ENCODE data around the gene IFI16. TPM values are rescaled to one million over a fixed set of nuclear protein-coding genes. Genes with fewer than 3 reads are reported as not detected.
"Not testable (repeated sequence)": the region's sequence is repeated elsewhere in the genome, so short reads cannot be mapped to it uniquely, and the experiment has no call there.

The IFI16 gene
- total RNA-seq, 1 donor from 2014 or later = 5.4 TPM

DNA sequence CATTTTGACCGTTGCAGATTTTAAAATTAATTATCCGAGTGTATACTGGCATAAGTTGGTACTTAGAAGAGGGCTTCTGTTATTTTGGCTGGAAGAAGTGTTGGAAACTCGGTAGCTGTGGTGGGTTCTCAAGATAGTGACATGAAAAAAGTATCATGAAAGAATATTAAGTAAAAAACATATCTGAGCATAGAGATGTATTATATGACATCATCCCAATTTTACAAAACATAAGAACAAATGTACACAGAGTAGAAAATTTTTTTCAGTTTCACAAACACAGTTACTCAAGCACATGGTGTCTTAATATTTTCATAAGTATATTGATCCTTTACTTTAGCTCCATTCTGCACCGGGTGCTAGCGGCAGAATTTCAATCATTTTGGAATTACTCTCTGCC lies 684 bp downstream of the IFI16 start:
- peaks cover 12% of the 10 kb centered on the region for H3K4me1 Mint-ChIP-seq
- Histone ChIP-seq H3K9ac (no peak overlapping the region), H3K36me3 (no peaks in the 10 kb centered on the region), H3F3A (ENCODE audit: low read depth) (peaks cover 14% of the 10 kb centered on the region), H3K4me1 (peaks cover 18% of the 10 kb centered on the region), H3K9me3 (ENCODE audit: low read depth) (no peaks in the 10 kb centered on the region), H2AFZ (replicated peaks) (no peak overlapping the region), H3K27me3 (no peaks in the 10 kb centered on the region), H3K27ac (no peak overlapping the region), H3K4me3 (no peak overlapping the region), H3K4me2 (no peak overlapping the region), H4K20me1 (ENCODE audit: low read depth) (no peaks in the 10 kb centered on the region), H3K79me2 (ENCODE audit: low read depth) (no peaks in the 10 kb centered on the region)
- no peaks in the 10 kb centered on the region for H3K9me3 Mint-ChIP-seq
- H3K27ac Mint-ChIP-seq = no peak overlapping the region
- TF ChIP-seq EZH2phosphoT487 (IDR thresholded peaks at IDR 0.05) = no peak
- no peaks in the 10 kb centered on the region for H3K36me3 Mint-ChIP-seq
- peaks cover 2% of the 10 kb centered on the region for H3K27me3 Mint-ChIP-seq (ENCODE audit: insufficient read depth, low read depth)
- no peak overlapping the region for H3K4me3 Mint-ChIP-seq
- no peak for DNase-seq (ENCODE audit: low spot score)

DNA sequence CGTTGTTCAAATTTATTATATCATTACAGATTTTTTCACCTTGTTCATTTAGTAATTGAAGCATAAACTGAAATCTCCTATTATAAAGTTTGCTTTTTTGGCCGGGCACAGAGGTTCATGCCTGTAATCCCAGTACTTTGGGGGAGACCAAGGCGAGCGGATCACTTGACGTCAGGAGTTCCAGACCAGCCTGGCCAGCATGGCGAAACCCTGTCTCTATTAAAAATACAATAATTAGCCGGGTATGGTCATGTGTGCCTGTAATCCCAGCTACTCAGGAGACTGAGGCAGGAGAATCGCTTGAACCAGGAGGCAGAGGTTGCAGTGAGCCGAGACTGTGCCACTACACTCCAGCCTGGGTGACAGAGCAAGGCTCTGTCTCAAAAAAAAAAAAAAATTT lies 1.3 kb downstream of the IFI16 start:
- H3F3A ChIP-seq (ENCODE audit: low read depth); H3K9ac ChIP-seq; H3K27me3 ChIP-seq: not testable (repeated sequence)

DNA sequence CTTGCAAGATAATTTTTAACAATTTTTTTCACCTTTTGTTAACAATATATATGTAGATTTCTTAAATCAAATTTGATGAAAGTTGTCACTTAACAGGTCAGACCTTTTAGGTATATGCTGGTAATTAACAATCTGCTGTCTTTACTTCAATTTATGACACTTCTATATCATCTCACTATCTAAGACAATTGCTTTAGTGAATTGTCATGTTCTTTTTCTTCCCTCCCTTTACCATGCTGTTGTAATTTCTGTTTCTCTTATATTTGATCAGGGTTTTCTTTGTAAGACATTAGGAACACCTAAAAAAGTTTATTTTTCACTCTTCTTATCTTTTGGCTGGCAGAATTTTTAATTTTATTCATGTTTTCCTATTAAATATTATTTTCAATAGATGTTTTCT lies 2.0 kb downstream of the IFI16 start:
- H4K20me1 ChIP-seq (ENCODE audit: low read depth) = no peaks in the 10 kb centered on the region
- no peak overlapping the region for H3K4me2 ChIP-seq
- H3K27me3 ChIP-seq = no peaks in the 10 kb centered on the region
- Mint-ChIP-seq H3K36me3 (no peaks in the 10 kb centered on the region), H3K4me1 (no peaks in the 10 kb centered on the region), H3K27me3 (ENCODE audit: insufficient read depth, low read depth) (peaks cover 3% of the 10 kb centered on the region), H3K9me3 (no peaks in the 10 kb centered on the region), H3K27ac (no peak overlapping the region), H3K4me3 (no peak overlapping the region)
- TF ChIP-seq, protein P1, sequence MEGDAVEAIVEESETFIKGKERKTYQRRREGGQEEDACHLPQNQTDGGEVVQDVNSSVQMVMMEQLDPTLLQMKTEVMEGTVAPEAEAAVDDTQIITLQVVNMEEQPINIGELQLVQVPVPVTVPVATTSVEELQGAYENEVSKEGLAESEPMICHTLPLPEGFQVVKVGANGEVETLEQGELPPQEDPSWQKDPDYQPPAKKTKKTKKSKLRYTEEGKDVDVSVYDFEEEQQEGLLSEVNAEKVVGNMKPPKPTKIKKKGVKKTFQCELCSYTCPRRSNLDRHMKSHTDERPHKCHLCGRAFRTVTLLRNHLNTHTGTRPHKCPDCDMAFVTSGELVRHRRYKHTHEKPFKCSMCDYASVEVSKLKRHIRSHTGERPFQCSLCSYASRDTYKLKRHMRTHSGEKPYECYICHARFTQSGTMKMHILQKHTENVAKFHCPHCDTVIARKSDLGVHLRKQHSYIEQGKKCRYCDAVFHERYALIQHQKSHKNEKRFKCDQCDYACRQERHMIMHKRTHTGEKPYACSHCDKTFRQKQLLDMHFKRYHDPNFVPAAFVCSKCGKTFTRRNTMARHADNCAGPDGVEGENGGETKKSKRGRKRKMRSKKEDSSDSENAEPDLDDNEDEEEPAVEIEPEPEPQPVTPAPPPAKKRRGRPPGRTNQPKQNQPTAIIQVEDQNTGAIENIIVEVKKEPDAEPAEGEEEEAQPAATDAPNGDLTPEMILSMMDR (IDR thresholded peaks at IDR 0.05) = no peak
- no peak for TF ChIP-seq EZH2phosphoT487 (IDR thresholded peaks at IDR 0.05)
- TF ChIP-seq EZH2 (IDR thresholded peaks at IDR 0.05) = no peak
- H3K27ac ChIP-seq = no peak overlapping the region
- H3K36me3 ChIP-seq = no peaks in the 10 kb centered on the region
- H3K4me3 ChIP-seq = no peak overlapping the region
- DNase-seq (ENCODE audit: low spot score) = no peak
- H3K9ac ChIP-seq = no peak overlapping the region
- peaks cover 4% of the 10 kb centered on the region for H3K4me1 ChIP-seq
- H3F3A ChIP-seq (ENCODE audit: low read depth) = peaks cover under 1% of the 10 kb centered on the region
- no peaks in the 10 kb centered on the region for H3K79me2 ChIP-seq (ENCODE audit: low read depth)
- H2AFZ ChIP-seq (replicated peaks) = no peak overlapping the region
- H3K9me3 ChIP-seq (ENCODE audit: low read depth) = no peaks in the 10 kb centered on the region

More for the DNA sequence above, 1.3 kb downstream of the IFI16 start:
- not testable (repeated sequence) for H3K36me3 Mint-ChIP-seq; H3K27ac Mint-ChIP-seq; H3K4me3 ChIP-seq; H3K27me3 Mint-ChIP-seq (ENCODE audit: insufficient read depth, low read depth); H3K27ac ChIP-seq; H3K4me3 Mint-ChIP-seq; H3K4me1 Mint-ChIP-seq; H3K9me3 ChIP-seq (ENCODE audit: low read depth); H2AFZ ChIP-seq (replicated peaks); H3K36me3 ChIP-seq; H3K4me2 ChIP-seq; DNase-seq (ENCODE audit: low spot score); H4K20me1 ChIP-seq (ENCODE audit: low read depth); H3K9me3 Mint-ChIP-seq; H3K79me2 ChIP-seq (ENCODE audit: low read depth)
- peaks cover 12% of the 10 kb centered on the region for H3K4me1 ChIP-seq

DNA sequence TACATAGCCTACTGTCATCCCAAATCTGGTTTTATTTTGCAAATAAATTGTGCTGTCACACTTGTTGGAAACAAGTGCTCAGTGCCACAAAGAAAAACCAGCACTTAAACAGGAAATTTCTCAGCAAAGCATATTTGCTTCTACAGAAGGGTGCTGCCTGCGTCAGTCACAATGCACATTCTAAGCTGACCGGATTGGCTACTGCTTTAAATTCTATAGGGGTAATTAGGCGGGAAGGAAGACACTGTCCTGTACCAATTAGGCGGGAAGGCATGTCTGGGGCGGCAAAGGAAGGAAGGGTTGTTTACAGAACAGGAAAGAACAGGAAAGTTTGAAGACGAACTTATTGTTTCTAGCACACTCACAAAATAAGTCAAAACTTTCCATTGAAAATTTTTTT lies 2.8 kb downstream of the IFI16 start:
- Mint-ChIP-seq H3K9me3 (no peaks in the 10 kb centered on the region), H3K27ac (no peak overlapping the region), H3K4me1 (no peaks in the 10 kb centered on the region), H3K4me3 (no peak overlapping the region), H3K36me3 (no peaks in the 10 kb centered on the region), H3K27me3 (ENCODE audit: insufficient read depth, low read depth) (peaks cover 3% of the 10 kb centered on the region)
- TF ChIP-seq EZH2phosphoT487 (IDR thresholded peaks at IDR 0.05) = no peak
- TF ChIP-seq EZH2 (IDR thresholded peaks at IDR 0.05) = no peak
- TF ChIP-seq, protein P1 (IDR thresholded peaks at IDR 0.05) = no peak
- DNase-seq (ENCODE audit: low spot score) = peak; percentile 69
- no peaks in the 10 kb centered on the region for H3K4me1 ChIP-seq
- H3K4me2 ChIP-seq = no peak overlapping the region
- no peaks in the 10 kb centered on the region for H3K27me3 ChIP-seq
- no peaks in the 10 kb centered on the region for H3K36me3 ChIP-seq
- no peak overlapping the region for H3K4me3 ChIP-seq
- no peaks in the 10 kb centered on the region for H3F3A ChIP-seq (ENCODE audit: low read depth)
- H3K79me2 ChIP-seq (ENCODE audit: low read depth) = no peaks in the 10 kb centered on the region
- H3K27ac ChIP-seq = no peak overlapping the region
- no peaks in the 10 kb centered on the region for H3K9me3 ChIP-seq (ENCODE audit: low read depth)
- no peak overlapping the region for H2AFZ ChIP-seq (replicated peaks)
- H4K20me1 ChIP-seq (ENCODE audit: low read depth) = no peaks in the 10 kb centered on the region
- no peak overlapping the region for H3K9ac ChIP-seq

Measured in neural progenitor cell (in vitro differentiated cells).